ENCODE data around the gene NR2C2.

DNA sequence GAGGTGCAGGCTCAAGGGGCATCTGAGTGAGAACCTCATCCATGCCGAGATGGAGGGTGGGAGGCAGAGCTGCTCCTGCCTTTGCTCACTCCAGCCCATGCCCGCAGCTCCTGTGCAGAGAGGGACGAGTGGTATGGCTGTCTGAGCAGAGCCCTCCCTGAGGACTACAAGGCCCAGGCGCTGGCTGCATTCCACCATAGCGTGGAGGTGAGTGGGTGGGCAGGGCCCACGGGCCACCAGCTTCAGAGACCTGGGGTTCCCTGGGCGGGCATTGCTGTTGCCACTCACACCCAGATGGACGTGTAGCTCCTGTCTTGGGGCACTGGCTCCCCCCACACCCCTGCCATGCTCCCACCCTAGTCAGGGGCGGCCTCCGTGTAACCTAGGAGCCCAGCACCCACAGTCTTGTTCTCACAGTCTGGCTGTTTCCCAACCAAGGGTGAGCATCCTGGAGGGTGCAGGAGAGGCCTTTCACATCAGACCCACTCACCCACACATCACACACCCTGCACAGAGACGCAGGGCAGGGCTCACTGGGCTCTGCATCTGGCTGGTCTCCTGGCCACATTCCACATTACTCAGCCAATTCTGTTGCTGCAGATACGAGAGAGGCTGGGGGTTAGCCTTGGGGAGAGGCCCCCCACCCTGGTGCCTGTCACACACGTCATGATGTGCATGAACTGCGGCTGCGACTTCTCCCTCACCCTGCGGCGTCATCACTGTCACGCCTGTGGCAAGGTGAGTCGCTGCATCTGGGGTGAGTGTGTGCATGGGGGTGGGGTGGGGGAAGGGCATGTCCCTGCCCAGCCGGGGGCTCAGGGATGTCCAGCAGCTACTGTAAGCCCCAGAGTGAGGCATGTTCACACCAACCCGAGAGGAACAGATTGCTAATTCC is 25.3 kb upstream of the NR2C2 start:
- TF ChIP-seq, protein P1, sequence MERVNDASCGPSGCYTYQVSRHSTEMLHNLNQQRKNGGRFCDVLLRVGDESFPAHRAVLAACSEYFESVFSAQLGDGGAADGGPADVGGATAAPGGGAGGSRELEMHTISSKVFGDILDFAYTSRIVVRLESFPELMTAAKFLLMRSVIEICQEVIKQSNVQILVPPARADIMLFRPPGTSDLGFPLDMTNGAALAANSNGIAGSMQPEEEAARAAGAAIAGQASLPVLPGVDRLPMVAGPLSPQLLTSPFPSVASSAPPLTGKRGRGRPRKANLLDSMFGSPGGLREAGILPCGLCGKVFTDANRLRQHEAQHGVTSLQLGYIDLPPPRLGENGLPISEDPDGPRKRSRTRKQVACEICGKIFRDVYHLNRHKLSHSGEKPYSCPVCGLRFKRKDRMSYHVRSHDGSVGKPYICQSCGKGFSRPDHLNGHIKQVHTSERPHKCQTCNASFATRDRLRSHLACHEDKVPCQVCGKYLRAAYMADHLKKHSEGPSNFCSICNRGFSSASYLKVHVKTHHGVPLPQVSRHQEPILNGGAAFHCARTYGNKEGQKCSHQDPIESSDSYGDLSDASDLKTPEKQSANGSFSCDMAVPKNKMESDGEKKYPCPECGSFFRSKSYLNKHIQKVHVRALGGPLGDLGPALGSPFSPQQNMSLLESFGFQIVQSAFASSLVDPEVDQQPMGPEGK (CRISPR knock-in tag; IDR thresholded peaks at IDR 0.05; ENCODE audit: borderline replicate concordance): no peak
- no peak for TF ChIP-seq ISL1 (CRISPR knock-in tag; IDR thresholded peaks at IDR 0.05)
